HTR-8/SVneo (cell line): ENCODE results near the gene BEND6.
"Not testable (repeated sequence)": the region's sequence is repeated elsewhere in the genome, so short reads cannot be mapped to it uniquely, and the experiment has no call there.

Experiments
- DNase-seq: peaks from one replicate; pipeline ENCODE4 v3.0.0; 2011; ENCODE audit warnings: low spot score, mixed read lengths; ENCODE audit not compliant: insufficient read length
- FAIRE-seq: peaks from 2 replicates; lab custom pipeline; 2011; peaks lifted over from hg19 to GRCh38; lab: Jason Lieb, UNC

The BEND6 gene

GRCh38 chr6:56965126-56965525 is 10.2 kb downstream of the BEND6 start:
- DNase-seq (no peak), FAIRE-seq (no peak)

- no peak for FAIRE-seq
- DNase-seq, result no peak
Observed at GRCh38 chr6:56970849-56971248, 15.9 kb downstream of the BEND6 start.

- no peak for DNase-seq
- FAIRE-seq, result no peak
Observed at GRCh38 chr6:56977192-56977591, 22.3 kb downstream of the BEND6 start.

GRCh38 chr6:56978530-56978929 is 23.6 kb downstream of the BEND6 start:
- DNase-seq, result no peak
- no peak for FAIRE-seq

GRCh38 chr6:56984361-56984760 is 29.5 kb downstream of the BEND6 start:
- FAIRE-seq, result no peak
- DNase-seq, result no peak

- FAIRE-seq, result peak; percentile 72
- no peak for DNase-seq
Observed at GRCh38 chr6:56984884-56985283, 30.0 kb downstream of the BEND6 start.

- DNase-seq (no peak), FAIRE-seq (no peak)
Observed at GRCh38 chr6:56986611-56987010, 31.7 kb downstream of the BEND6 start.

- no peak for FAIRE-seq
- no peak for DNase-seq
Observed at GRCh38 chr6:56988145-56988544, 33.2 kb downstream of the BEND6 start.

GRCh38 chr6:56992036-56992435 is 37.1 kb downstream of the BEND6 start:
- DNase-seq (no peak), FAIRE-seq (no peak)

GRCh38 chr6:56992703-56993102 is 37.8 kb downstream of the BEND6 start:
- FAIRE-seq (no peak), DNase-seq (no peak)

GRCh38 chr6:56995347-56995902 is 40.5 kb downstream of the BEND6 start:
- DNase-seq (no peak), FAIRE-seq (no peak)

- FAIRE-seq, result peak; percentile 74
- DNase-seq, result no peak
Observed at GRCh38 chr6:56996401-56996800, 41.5 kb downstream of the BEND6 start.

- no peak for FAIRE-seq
- no peak for DNase-seq
Observed at GRCh38 chr6:56999049-56999448, 44.1 kb downstream of the BEND6 start.

GRCh38 chr6:56999748-57000147 is 44.8 kb downstream of the BEND6 start:
- FAIRE-seq, result not testable (repeated sequence)

GRCh38 chr6:57002197-57002596 is 47.3 kb downstream of the BEND6 start:
- no peak for DNase-seq

More at GRCh38 chr6:56999748-57000147, 44.8 kb downstream of the BEND6 start:
- not testable (repeated sequence) for DNase-seq

GRCh38 chr6:57004292-57004691 is 49.4 kb downstream of the BEND6 start:
- peak; percentile 59 for FAIRE-seq
- DNase-seq, result no peak

More at GRCh38 chr6:57002197-57002596, 47.3 kb downstream of the BEND6 start:
- FAIRE-seq, result no peak

- DNase-seq (no peak), FAIRE-seq (no peak)
Observed at GRCh38 chr6:57006101-57006500, 51.2 kb downstream of the BEND6 start.

- not testable (repeated sequence) for FAIRE-seq, DNase-seq
Observed at GRCh38 chr6:57008069-57008468, 53.2 kb downstream of the BEND6 start.

GRCh38 chr6:57013521-57013926 is 58.6 kb downstream of the BEND6 start:
- DNase-seq, result peak; percentile 72
- FAIRE-seq, result peak; percentile 98

GRCh38 chr6:57017069-57017468 is 62.2 kb downstream of the BEND6 start:
- FAIRE-seq (no peak), DNase-seq (no peak)

- DNase-seq, result no peak
- FAIRE-seq, result no peak
Observed at GRCh38 chr6:57017841-57018240, 62.9 kb downstream of the BEND6 start.

GRCh38 chr6:57019434-57019833 is 64.5 kb downstream of the BEND6 start:
- FAIRE-seq (no peak), DNase-seq (no peak)
